ENCODE results near the gene YY1. TPM values are rescaled to one million over a fixed set of nuclear protein-coding genes. Genes with fewer than 3 reads are reported as not detected.

Gene YY1
- total RNA-seq = 47.5 and 62.0 TPM in 2 replicates

GRCh38 chr14:100238419-100239210 lies at the start of gene YY1:
TSS of gene YY1 (plus strand) at chr14:100239144. CDS start at chr14:100239245, 101 bp downstream.

GRCh38 chr14:100306101-100306997 lies 67.4 kb downstream of the YY1 start, which contains the start of gene SLC25A29:
TSS of gene SLC25A29 (minus strand) at chr14:100306444. CDS start at chr14:100306232, 212 bp downstream.

GRCh38 chr14:100323121-100323941 lies 84.4 kb downstream of the YY1 start, which contains the start of gene SLC25A47:
TSS of gene SLC25A47 (plus strand) at chr14:100323339. CDS start at chr14:100323415, 76 bp downstream.

Other genes starting within 250 kb of the YY1 start
- 5.1 and 8.9 TPM in 2 replicates for gene EVL, start 173.7 kb upstream of the YY1 start, total RNA-seq
- 0.85 and 1.4 TPM in 2 replicates for gene DEGS2, start 79.5 kb upstream of the YY1 start, total RNA-seq
- 33.7 and 47.7 TPM in 2 replicates for gene SLC25A29, start 67.3 kb downstream of the YY1 start, total RNA-seq
- gene SLC25A47, start 84.2 kb downstream of the YY1 start, total RNA-seq = not detected in 2 replicates
- 9.8 and 16.6 TPM in 2 replicates for gene WDR25, start 137.3 kb downstream of the YY1 start, total RNA-seq